LoVo (cell line): Measurements from ENCODE around the gene ARID5B.
"Not testable (repeated sequence)": the region's sequence is repeated elsewhere in the genome, so short reads cannot be mapped to it uniquely, and the experiment has no call there.

ENCODE experiments used
- DNase-seq: peaks from one replicate; pipeline ENCODE4 v3.0.0-alpha.2; 2016; ENCODE audit warnings: low spot score

Gene ARID5B

GRCh38 chr10:62012318-62012717 is 110.8 kb downstream of the ARID5B start:
- no peak for DNase-seq

- no peak for DNase-seq
Observed at GRCh38 chr10:62014510-62014909, 113.0 kb downstream of the ARID5B start.

GRCh38 chr10:62015994-62016393 is 114.5 kb downstream of the ARID5B start:
- no peak for DNase-seq

GRCh38 chr10:62016623-62017490 is 115.4 kb downstream of the ARID5B start:
- no peak for DNase-seq

- DNase-seq = no peak
Observed at GRCh38 chr10:62017491-62017870, 116.0 kb downstream of the ARID5B start.

- DNase-seq = no peak
Observed at GRCh38 chr10:62018131-62018911, 116.8 kb downstream of the ARID5B start.

GRCh38 chr10:62019013-62019684 is 117.7 kb downstream of the ARID5B start:
- DNase-seq = no peak

GRCh38 chr10:62019685-62020359 is 118.3 kb downstream of the ARID5B start:
- DNase-seq = no peak

- DNase-seq = no peak
Observed at GRCh38 chr10:62021128-62021665, 119.7 kb downstream of the ARID5B start.

GRCh38 chr10:62021978-62022802 is 120.7 kb downstream of the ARID5B start:
- no peak for DNase-seq

- DNase-seq = no peak
Observed at GRCh38 chr10:62022830-62023229, 121.3 kb downstream of the ARID5B start.

GRCh38 chr10:62023329-62023728 is 121.8 kb downstream of the ARID5B start:
- no peak for DNase-seq

GRCh38 chr10:62024026-62024701 is 122.7 kb downstream of the ARID5B start:
- peak; percentile 58 for DNase-seq

GRCh38 chr10:62025134-62025794 is 123.8 kb downstream of the ARID5B start:
- peak; percentile 51 for DNase-seq

- DNase-seq = no peak
Observed at GRCh38 chr10:62025901-62026879, 124.7 kb downstream of the ARID5B start.

- no peak for DNase-seq
Observed at GRCh38 chr10:62027841-62028501, 126.5 kb downstream of the ARID5B start.

GRCh38 chr10:62028502-62028842 is 127.0 kb downstream of the ARID5B start:
- not testable (repeated sequence) for DNase-seq

- DNase-seq = no peak
Observed at GRCh38 chr10:62029401-62029800, 127.9 kb downstream of the ARID5B start.
